ENCODE results near the gene OLA1.

The OLA1 gene

DNA sequence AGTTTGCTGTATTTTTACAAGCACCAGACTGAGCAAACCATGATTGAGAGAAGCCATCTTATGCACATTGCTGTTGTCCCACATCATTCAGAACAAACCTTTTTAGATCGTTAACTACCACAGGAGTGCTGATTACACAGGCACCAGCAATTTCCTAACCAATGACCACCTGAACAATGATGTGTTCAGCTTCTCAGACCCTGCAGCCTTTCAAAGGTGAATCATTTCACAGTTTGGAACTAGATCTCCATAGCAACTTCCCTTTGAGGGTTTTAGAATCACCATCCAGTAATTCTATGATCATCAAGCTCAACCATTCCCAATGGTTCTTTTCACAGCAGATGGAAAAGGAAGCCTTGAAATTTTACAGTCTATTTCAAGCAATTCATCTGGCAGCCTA is 71.4 kb downstream of the OLA1 start:
- peak; percentile 41 for DNase-seq

- peak; percentile 21 for DNase-seq
Observed at GRCh38 chr2:174174741-174175140, 73.6 kb downstream of the OLA1 start.

GRCh38 chr2:174172802-174173355 is 75.5 kb downstream of the OLA1 start:
- DNase-seq: no peak

GRCh38 chr2:174171686-174172445 is 76.5 kb downstream of the OLA1 start:
- no peak for DNase-seq

DNA sequence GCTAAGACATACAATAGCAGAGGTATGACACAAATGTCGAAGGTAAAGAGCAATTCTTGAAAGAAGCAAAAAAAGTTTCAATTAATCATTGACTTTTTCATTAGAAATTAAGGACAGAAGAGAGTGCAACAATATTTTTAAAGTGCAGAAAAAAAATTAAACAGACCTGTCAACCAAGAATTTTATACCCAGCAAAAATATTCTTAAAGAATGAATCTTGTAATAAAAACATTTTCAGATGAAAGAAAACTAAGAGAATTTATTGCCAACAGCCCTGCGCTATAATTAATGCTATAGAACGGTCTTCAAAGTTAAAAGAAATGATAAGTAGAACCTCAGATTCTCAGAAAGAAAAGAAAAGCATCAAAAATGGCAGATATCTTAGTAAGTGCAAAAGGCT is 79.0 kb downstream of the OLA1 start:
- no peak for DNase-seq

DNA sequence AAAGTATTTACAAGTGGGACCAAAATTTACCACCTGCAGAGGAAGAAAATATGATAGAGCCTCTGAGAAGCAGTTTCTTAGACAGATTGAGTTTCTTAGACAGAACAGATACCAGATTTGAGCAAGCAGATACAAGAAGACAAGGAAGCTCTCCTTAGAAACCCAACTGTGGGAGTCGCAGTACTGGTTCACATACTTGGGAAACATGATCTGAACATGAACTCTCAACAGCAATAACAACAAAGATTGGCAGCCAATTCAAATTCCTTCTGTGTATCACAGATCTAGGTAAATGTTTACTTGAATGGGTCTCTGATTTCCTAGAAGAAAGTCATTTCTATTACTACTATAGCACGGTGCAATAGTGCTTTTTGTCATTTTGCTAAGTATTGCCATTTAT is 82.1 kb downstream of the OLA1 start:
- DNase-seq: no peak

DNA sequence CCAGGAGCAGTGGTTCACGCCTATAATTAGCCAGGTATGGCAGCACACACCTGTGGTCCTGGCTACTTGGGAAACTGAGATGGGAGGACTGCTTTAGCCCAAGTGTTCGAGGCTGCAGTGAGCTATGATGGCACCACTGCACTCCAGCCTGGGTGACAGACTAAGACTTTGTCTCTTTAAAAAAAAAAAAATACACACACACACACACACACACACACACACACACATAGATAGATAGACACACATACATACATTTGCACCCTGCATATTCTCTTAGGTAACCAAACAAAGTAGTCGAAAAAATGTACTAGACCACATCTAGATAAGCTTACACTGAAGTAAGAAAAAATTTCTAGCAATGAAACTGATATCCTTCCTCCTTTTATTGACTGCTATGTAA is 86.8 kb downstream of the OLA1 start:
- no peak for DNase-seq

DNA sequence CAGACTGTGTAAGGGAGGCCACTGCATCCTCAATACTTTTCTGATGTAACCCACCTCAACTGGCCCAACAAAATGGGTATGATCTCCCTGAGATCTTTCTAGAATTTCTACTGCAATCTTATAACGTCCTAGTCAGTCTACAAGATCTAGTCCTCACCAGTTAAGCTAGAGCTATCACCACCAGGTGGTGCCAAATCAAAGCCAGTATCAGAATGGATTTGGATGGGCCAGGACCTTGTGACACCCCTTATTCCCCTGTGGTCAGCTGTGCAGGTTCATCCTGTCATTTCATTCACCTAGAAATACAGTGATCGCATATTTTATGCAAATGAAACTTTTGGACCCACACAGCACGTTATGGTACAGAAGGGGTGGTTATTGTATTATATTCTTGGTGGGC is 90.3 kb downstream of the OLA1 start:
- DNase-seq: peak; percentile 32

GRCh38 chr2:174157053-174157452 is 91.3 kb downstream of the OLA1 start:
- no peak for DNase-seq

GRCh38 chr2:174153757-174154680 is 94.3 kb downstream of the OLA1 start:
- no peak for DNase-seq

DNA sequence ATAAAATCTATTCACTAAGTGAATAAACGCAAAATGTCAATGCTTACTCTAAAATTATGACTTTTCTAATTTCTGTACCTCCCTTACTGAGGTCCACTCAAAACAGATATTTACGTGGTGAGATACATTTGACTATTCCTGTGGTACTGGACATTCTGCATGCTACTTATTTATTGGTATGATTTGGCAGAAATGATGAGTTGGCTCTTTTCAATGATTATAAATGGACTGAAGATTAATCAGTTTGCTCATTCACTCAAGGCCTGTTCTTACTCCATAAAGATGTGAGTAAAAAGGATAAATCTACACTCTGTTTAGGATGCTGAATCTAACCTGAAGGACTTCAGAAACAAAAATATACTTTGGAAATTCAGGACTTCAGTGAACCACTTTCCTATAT is 98.8 kb downstream of the OLA1 start:
- DNase-seq: no peak

DNA sequence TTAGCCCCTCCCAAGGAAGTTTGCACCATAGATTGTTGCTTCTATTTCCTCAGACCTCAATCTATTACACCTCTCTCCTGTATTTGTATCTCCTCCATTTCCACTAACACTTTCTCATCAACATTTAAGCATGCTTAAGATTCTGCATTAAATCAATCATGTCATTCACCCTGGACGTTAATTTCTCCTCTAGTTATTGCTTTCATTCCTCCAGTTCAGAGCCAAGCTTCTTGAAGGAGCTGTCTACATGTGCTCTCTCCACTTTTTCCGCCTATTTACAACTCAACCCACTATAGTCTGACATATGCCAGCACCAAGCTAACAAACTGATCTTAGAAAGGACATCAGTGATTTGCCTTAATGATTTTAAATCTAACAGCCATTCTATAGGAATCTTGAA is 99.5 kb downstream of the OLA1 start:
- no peak for DNase-seq

- no peak for DNase-seq
Observed at GRCh38 chr2:174145827-174146226, 102.5 kb downstream of the OLA1 start.

DNA sequence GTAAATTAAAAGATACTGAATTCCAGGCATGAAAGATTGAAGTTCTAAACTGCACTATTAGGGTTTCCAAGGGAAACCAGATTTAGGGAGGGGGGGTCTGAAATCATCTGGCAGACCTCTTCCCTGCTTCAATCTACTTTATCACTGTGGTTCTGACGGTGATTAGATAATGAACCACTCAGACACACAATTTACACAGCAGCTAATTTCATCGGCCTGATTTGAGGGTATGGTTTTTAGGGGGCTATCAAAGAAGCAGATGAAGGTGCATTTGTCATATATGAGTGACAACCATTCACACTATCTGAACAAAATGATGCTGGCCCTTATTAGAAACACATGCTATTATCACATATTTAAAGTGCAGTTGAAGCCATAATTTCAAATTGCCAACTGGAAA is 106.0 kb downstream of the OLA1 start:
- DNase-seq: no peak

- DNase-seq: peak; percentile 30
Observed at GRCh38 chr2:174138161-174138560, 110.2 kb downstream of the OLA1 start.

DNA sequence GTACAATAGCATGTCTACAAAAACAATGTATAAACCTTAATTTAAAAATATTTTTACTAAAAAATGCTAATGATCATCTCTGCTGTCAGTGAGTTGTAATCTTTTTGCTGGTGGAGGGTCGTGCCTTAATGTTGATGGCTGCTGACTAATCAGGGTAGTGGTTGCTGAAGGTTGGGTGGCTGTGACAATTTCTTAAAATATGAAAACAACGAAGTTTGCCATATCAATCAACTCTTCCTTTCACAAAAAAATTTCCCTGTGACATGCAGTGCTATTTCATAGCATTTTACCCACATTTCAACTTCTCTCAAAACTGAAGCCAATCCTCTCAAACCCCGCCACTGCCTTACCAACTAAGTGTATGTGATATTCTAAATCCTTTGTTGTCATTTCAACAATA is 112.4 kb downstream of the OLA1 start:
- DNase-seq: no peak

- DNase-seq: peak; percentile 93
Observed at GRCh38 chr2:174125090-174125489, 123.2 kb downstream of the OLA1 start.

- peak; percentile 50 for DNase-seq
Observed at GRCh38 chr2:174124181-174124580, 124.2 kb downstream of the OLA1 start.

- peak; percentile 71 for DNase-seq
Observed at GRCh38 chr2:174122185-174122584, 126.1 kb downstream of the OLA1 start.

- peak; percentile 97 for DNase-seq
Observed at GRCh38 chr2:174121612-174122011, 126.7 kb downstream of the OLA1 start.

- peak; percentile 97 for DNase-seq
Observed at GRCh38 chr2:174121175-174121574, 127.2 kb downstream of the OLA1 start.

DNA sequence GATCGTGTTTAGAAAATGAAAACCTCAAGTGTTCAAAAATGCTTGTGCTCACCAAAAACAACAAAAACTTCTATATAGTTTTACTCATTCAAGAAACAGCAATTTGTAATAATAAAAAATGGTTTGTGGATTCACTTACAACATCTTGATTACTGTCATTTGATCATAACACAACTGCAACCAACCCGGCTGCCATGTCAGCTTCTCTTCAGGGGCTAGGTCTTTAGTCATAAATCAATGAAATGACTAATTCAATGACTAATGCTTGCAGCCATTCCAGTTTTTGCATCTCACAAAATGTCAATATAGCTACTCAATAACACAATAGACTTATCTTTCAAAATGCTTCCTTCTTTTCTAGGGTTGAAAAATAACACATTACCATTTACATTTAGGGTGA is 128.0 kb downstream of the OLA1 start:
- peak; percentile 25 for DNase-seq

Data from NCI-H1105 treated with DMSO at 0.1 percent for 48 hours (cell line).